Gastroesophageal sphincter (tissue), 3 donors: ENCODE results near the gene TTC23.

Source experiments
- CTCF ChIP-seq, 4 experiments: fragments of 200-600 bp in 2 of 4; fragments of 450-650 bp in 2 of 4; sonication (generic) in 1 of 4; IDR thresholded peaks; one replicate each; pipeline ENCODE4 v1.5.1; 2017 to 2019; ENCODE audit warnings: antibody characterized with exemption in 4 of 4, mild to moderate bottlenecking in 2 of 4, moderate library complexity in 2 of 4
- POLR2A ChIP-seq, 2 donors: fragments of 450-650 bp; IDR thresholded peaks; one replicate each; pipeline ENCODE4 v1.6.1; 2017; ENCODE audit warnings: antibody characterized with exemption in 2 of 2, mild to moderate bottlenecking in 2 of 2, moderate library complexity in 1 of 2

- TF ChIP-seq CTCF (IDR thresholded peaks at IDR 0.05) (no peak), POLR2A (IDR thresholded peaks at IDR 0.05) (no peak)
Measured at GRCh38 chr15:99140590-99140989, 108.8 kb downstream of the TTC23 start.
